KBM-7 (cell line): ENCODE measurements around the gene MTPN.

Experiments
- DNase-seq: peaks from one replicate; pipeline ENCODE4 v3.0.0-alpha.2; 2015
- in situ Hi-C: fragments of 300-500 bp; cut with MboI; formaldehyde crosslinking; loops from 2 replicates; pipeline ENCODE4 v1.14.3; 2020; ENCODE audit warnings: low sequenced_read_pairs, low pct_unique_long_range_greater_than_20kb, mixed read lengths

The MTPN gene

DNA sequence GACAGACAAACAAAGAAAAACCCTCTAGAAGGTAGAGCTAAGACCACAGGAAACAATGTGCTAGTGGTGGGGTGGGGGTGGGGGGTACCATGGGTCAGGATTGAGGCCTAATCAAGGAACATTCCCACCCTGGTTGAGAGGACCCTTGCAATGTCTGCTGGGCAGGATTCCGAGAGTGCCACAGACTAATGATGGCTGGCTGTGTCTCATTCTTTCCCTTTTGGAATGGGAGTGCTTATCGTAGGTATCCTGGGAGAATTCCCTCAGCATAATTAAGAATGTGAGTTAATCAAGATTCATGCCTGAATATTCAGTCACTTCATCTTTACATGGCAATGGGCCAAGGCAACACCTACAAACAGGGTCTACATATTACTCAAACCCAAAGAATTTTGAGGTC lies 14.7 kb upstream of the MTPN start:
- in situ Hi-C loops, result no loop called here
- no peak for DNase-seq

DNA sequence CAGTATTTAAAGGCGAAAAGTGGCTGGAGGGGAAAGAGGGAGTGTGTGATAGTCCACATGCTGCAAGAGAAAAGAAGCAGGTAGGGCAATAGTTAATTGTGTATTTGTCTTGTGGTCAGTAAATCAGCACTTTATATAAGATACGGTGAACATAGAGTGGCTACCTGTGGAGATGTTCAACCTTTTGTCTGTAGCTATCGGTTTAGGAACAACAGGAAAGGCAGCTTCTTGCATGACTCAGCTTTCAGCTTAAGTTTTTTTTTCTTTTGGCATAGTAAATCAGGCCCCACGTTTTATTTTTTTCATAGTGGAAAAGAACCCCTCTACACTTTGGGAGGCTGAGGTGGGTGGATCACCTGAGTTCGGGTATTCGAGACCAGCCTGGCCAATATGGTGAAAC lies 14.2 kb upstream of the MTPN start:
- no peak for DNase-seq
- in situ Hi-C loops, result no loop called here

DNA sequence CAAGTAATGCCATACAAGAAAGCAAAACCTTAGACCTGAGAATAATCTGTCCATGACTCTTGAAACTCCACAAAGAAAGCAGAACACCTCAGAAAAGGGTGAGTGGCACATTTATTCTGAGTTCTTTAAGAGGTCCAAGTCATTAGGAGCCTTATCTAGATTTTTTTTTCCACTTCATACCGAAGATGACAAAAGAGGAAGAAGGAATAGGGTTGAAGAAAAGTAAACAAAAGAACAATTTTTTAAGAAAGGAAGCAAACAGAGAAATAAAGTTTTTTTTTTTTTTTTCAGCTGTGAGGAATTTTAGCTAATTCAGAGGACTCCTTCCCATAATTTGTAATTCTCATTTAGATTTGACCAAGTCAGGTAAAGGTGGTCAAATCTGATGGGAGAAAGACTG lies 13.1 kb upstream of the MTPN start:
- in situ Hi-C loops, result no loop called here
- DNase-seq, result no peak

DNA sequence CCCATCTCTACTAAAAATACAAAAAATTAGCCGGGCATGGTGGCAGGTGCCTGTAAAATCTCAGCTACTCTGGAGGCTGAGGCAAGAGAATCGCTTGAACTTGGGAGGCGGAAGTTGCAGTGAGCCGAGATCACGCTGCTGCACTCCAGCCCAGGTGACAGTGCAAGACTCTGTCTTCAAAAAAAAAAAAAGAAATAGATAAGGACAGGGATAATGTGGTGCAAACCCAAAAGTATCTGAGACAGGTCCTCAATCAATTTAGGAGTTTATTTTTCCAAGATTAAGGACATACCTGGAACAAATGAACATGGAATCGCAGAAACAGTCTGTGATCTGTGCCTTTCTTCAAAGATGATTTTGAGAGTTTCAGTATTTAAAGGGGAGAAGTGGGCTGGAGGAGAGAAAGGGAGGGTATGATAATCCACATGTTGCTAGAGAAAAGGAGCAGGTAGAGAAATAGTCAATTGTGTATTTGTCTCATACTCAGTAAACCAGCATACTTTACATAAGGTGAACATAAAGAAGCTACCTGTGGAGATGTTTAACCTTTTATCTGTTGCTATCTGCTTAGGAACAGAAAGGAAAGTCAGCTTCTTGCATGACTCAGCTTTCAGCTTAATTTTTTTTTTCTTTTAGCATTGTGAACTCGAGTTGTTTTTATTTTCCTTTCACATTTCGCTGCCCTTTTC lies 4.9 kb upstream of the MTPN start:
- in situ Hi-C loops, result no loop called here
- no peak for DNase-seq

DNA sequence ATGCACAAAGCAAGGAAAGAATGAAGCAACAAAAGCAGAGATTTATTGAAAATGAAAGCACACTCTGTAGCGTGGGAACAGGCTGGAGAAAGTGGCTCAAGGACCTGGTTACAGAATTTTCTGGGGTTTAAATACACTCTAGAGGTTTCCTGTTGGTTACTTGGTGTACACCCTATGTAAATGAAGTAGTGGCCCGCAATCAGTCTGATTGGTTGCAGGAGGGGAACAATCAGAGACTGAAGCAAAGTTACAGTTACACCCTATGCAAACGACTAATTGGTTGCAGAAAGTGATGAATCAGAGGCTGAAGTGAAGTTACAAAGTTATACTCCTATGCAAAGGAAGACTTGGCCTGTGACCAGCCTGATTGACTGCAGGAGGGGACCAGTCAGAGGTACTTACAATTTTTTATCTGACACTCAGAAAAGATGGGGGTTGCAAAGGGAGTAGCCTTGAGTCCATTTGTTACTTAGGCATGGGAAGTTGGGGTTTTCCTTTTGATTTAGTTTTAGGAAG lies 3.6 kb upstream of the MTPN start:
- in situ Hi-C loops, result no loop called here
- peak; percentile 27 for DNase-seq

DNA sequence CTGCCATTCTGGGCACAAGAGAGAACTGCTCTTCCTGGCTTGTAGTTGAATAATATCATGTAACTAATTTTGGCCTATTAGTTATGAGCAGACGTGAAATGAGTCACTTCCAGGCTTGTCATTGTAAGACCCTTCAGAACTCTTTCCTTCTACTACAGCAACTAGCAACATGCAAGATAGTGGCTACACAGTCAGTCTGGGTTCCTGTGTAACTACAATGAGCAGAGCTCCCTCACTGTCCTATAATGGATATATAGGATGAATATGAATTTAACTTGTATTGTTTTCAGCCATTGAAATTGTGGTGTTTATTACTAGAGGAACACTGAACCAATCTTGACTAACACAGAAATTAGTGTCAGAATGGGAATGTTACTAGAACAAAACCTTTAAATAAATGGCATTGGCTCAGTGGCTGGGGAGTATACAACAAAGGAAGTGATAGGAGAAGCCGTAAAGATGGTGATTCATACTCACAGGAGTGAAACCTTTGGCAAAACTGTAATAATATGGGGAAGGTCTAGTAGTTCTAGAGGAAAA lies 2.9 kb upstream of the MTPN start:
- in situ Hi-C loops, result no loop called here

DNA sequence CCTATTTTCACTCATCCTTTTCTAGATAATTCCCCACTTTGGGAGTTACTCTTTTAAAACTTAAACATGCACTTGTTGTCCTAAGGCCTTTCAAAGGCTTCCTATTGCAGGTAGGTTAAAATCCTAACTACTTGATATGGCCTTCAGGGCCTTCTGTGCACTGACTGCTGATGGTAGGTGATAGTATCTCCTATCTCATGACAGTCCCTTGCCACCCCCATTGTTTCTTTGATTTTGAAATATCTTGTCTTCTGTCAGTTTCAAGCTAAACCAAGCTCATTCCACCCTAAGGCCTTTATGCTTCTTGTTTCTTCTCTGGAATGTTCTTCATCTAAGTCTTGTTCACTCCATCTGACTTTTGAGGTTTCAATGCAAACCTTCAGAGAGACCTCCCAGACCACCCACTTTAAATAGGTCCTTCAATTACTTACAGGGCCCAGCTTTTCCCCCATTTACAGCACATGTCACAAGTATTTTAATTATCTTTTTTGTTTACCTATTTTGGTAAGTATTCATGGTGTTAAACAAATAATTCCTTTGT lies 2.4 kb upstream of the MTPN start:
- in situ Hi-C loops, result no loop called here

More for the DNA sequence above, 2.9 kb upstream of the MTPN start:
- DNase-seq, result no peak

DNA sequence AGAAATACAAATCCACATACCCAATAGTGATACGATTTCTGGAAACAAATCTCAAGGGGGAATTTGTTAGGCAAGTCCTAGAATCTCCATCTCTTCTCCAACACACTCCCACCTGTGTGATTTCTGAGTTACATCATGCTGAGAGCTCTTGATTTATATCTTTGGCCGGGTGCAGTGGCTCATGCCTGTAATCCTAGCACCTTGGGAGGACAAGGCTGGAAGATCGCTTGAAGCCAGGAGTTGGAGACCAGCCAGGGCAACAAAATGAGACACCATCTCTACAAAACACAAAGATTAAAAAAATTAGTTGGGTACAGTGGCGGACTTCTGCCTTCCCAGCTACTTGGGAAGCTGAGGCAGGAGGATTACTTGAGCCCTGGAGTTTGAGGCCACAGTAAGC lies 1.5 kb upstream of the MTPN start:
- DNase-seq, result no peak
- in situ Hi-C loops, result no loop called here

More for the DNA sequence above, 2.4 kb upstream of the MTPN start:
- no peak for DNase-seq

DNA sequence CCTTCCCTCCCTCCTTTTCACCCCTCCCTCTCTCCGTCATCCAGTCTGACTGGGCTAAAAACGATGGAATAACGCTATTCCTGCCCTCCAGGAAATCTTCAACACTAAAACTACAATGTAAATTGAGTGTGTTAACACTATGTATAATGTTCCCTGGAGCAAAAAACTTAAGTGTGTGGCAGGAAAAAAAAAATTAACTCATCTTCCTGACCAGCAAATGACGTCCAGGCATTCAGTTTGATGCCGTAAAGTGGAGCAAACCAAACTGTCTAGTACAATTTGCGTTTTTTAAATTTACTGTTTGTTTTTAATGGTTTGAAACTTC lies 545 bp upstream of the MTPN start:
- DNase-seq, result no peak
- in situ Hi-C loops, result no loop called here

DNA sequence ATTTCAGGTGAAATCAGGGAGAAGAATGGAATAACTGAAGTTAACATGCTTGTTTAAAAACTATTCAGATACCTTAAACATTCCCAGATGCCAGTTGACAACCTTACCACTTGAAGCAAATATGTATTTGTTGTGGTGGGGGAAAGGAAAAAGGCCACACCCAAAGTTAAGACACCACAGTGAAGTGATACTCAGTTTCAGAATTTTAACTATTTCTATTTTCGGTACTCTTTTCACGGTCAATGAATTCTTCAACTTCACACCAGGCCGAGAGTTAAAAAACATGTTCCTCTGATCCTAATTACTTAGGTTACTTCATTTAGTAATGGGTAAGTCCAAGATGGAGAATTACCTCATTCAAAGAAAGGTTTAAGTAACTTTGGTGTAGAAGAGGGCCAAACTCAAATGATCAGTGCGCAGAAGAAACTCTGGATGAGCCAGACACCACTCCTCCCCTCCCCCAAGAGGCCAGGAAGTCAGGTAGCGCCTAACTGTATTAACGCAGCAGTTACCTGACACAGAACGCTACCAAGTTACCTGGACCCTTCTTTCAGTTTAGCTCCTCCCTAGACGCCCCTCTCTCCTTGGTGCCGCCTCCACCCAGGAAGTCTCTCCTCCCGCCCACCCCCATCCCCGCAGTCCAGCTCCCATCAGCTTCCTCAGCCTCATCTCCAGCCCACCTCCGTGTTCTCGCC lies 700 bp downstream of the MTPN start:
- peak; percentile 29 for DNase-seq
- in situ Hi-C loops, result no loop called here

DNA sequence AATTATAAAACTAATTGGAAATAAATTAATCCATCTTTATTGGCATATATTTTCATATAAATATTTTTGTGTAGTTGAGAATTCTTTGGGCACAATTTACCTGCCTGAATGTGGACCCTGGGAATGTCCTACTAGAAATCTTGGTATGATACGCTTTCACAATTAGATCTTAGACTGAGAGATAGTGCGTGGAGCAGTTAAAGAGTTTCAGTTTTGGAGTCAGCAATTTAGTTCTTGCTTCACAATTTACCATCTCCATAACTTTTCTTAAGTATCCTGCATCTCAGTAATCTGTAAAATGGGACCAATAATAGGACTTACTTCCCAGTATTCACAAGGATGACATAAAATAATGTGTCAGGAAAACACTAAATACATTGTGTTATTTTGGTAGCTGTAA lies 2.0 kb downstream of the MTPN start:
- in situ Hi-C loops, result no loop called here
- DNase-seq, result no peak

DNA sequence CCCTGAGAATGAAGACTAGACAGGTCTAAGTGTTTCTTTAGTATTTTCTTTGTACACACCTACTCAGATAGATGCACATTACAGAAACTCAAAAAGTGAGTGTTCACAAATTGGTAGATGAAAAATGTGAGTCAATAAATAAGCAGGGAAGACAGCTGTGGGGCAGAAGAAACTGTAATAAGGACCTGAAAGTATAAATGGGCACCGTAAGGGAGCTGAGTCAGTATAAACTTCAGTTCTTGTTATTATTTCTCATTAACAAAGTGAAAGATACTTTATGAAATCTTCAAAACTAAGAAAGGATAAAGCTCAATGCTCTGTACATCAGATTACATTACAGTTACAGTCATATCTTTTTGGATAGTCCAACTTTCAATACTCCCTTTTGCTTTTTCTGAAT lies 2.5 kb downstream of the MTPN start:
- in situ Hi-C loops, result no loop called here
- DNase-seq, result no peak

DNA sequence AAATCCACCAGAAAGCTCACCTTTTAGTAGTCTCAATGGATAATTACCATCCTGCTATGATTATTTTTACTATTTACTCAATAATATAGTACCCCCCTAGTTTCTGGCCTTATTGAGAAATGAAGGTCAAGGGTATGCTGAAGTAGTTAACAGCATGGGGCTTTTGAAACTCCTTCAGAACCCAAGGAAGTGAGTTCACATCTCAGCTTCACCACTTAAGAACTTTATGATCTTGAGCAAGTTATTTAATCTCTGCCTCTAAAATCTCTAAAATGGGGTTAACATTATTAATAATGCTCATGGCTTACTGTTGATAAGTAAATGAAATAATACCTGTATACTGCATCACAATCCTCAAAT lies 5.8 kb downstream of the MTPN start:
- in situ Hi-C loops, result no loop called here

DNA sequence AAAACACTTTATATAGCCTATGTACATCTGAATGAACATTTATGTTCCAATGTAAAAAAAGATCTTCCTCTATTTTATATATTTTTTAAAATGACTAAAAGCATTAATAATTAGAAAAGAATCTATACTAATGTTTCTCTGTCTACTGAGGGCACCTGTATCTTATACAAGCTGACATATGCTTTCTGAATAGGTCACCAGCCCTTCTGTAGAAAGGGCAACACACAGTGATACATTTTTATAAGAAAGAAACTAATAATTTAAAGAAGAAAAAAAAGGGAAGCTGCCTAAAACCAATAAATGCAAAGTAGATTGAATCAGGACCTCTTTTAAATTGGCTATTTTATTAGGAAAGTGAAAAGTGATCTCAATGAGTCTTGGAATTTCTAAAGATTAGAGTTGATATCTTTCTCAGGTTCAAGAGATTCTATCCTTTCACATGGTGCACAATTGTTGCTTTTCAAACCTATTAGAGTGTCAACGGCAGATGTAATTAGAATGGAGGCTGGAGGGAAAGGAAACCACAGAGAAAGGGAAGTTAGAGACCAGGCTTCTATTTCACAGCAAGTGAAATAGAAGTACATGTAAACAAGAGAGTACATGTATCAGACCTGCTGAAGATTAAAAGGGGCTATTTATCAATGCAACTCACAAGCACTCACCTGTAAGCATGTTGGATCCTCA lies 6.3 kb downstream of the MTPN start:
- in situ Hi-C loops, result no loop called here
- peak; percentile 90 for DNase-seq

More for the DNA sequence above, 5.8 kb downstream of the MTPN start:
- no peak for DNase-seq

DNA sequence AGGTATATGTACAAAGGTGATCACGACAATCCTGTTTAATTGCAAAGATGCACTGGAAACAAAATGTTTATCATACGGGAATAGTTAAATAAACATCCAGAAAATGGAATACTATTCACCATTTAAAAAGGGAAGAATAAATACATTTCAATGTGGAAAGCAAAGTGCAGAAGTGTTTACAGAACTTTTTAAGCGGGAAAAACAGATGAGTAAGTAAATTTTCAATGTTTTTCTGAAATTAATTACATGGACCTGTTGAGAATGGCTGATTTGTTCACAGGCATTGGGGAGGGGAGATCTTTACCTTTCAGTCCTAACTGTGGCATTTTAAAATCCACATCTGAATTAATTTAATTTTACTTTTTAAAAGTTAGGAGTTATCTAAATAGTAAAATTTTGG lies 7.1 kb downstream of the MTPN start:
- DNase-seq, result no peak
- in situ Hi-C loops, result no loop called here

DNA sequence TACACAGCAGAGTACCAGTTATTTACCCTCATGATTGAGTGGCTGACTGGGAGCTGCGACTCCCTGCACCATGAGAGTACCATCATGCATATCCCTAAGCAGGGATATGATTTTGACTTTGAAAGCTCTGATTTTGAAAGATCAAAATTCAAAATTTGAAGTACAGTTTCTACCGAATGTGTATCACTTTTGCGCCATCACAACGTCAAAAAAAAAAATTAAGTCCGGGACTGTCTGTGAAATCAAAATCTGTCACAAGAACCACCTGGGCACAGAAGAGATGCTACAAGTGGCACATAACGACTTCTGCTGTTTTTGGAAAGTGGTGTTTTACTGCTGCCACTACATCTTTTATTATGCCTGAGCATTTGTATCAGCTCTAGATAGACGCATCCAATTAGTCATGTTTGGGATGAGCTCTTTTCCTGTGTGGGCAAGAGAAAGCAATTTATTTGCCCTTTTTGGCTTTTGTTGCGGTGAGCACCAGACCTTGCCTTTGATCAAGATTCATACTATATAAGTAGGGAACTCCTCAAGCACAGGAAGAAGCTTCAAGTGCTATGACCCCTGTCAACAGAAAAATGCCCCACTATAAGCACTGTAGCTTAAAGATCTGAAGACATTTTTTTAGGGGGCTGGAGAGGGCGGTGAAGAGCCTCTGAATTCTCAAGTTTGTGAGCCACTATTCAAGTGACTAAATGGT lies 10.7 kb downstream of the MTPN start:
- DNase-seq, result peak; percentile 52
- in situ Hi-C loops, result no loop called here

DNA sequence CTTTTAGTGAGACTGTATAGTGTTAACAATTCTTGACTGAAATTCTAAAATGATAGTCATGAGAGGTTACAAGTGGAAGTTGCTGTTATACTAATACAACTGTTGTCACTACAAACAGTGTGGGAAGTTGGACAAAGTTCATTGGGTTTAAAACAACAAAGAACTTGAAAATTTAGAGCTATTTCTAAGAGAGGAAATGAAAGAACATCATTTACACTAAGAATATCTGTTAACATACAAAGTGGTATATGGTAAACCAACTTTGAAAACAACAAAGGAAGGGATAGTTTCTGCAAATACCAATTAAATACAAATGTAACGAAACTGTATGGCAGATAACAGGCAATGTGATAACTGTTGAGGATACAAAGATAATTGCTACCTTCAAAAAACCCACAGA lies 11.6 kb downstream of the MTPN start:
- in situ Hi-C loops, result no loop called here
- no peak for DNase-seq

DNA sequence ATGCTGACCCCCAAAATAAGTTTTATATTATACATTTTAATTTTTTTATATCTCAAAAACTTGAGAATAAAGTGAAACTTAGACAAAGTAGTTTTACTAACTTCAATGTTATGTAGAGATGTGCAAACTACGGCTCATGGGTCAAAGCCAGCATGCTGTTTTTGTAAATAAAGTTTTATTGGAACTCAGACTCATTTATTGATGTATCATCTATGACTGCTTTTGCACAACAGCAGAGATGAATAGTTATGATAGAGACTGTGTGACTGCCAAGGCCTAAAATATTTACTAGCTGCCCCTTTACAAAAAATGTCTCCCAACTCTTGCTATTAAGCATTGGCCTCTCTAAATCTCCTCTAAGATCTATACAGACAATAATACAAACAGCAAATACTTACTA lies 12.4 kb downstream of the MTPN start:
- in situ Hi-C loops, result no loop called here

DNA sequence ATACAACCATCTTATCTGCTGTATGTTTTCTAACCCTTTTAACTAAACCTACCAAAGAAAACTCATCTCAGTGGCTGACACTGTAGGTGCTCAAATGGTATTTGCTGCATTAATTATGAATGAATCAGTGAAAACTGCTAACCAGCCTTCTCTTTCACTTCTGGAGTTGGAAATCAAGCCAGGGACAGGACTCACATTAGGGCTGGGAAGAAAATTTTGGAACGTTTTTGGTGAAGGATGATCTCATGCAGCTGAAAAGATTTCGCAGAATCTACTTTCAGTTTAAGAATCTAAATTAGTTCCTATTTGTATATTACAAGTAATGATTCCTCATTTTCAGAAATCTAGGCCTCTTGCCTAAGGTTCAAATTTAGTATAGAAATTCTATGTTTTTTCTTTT lies 12.9 kb downstream of the MTPN start:
- DNase-seq, result no peak
- in situ Hi-C loops, result no loop called here

More for the DNA sequence above, 12.4 kb downstream of the MTPN start:
- DNase-seq, result no peak
